Prostate gland (tissue), 2 donors: ENCODE measurements around the gene MAGI2.

Experiments
- POLR2A ChIP-seq: fragments of 450-650 bp; IDR thresholded peaks from one replicate; pipeline ENCODE4 v1.6.1; 2016; ENCODE audit warnings: antibody characterized with exemption, mild to moderate bottlenecking
- POLR2AphosphoS5 ChIP-seq: sonication (generic); formaldehyde crosslinking; IDR thresholded peaks from one replicate; pipeline ENCODE4 v1.6.1; 2017; ENCODE audit warnings: antibody characterized with exemption
- TF ChIP-seq, protein P1 (sequence below), 4 experiments: fragments of 200-600 bp in 2 of 4; fragments of 450-650 bp in 2 of 4; sonication (generic) in 2 of 4; IDR thresholded peaks; 1 replicate in 3 of 4; 2 replicates in 1 of 4; pipeline ENCODE4 v1.5.1; 2016 to 2019; ENCODE audit warnings: antibody characterized with exemption in 4 of 4, mild to moderate bottlenecking in 2 of 4, moderate library complexity in 2 of 4

DNA sequence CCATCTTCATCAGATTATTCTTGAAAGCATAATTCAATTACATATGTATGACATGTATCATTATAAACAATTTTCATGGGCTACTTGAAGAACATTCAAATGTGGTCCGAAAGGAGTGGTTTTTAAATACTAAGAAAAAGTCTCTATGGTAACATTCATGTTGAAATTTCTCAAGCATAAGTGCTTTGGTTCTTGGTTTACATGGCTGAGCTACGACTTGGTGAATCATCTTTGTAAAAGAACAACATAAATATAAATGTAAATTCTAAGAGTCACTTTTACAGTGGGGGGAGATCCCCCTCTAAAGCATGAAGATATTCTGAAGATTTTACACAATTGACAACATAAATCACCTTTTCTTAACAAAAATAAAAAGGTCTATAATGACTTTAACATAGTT lies 118.6 kb downstream of the MAGI2 start:
- TF ChIP-seq POLR2A, result no peak
- TF ChIP-seq, protein P1, sequence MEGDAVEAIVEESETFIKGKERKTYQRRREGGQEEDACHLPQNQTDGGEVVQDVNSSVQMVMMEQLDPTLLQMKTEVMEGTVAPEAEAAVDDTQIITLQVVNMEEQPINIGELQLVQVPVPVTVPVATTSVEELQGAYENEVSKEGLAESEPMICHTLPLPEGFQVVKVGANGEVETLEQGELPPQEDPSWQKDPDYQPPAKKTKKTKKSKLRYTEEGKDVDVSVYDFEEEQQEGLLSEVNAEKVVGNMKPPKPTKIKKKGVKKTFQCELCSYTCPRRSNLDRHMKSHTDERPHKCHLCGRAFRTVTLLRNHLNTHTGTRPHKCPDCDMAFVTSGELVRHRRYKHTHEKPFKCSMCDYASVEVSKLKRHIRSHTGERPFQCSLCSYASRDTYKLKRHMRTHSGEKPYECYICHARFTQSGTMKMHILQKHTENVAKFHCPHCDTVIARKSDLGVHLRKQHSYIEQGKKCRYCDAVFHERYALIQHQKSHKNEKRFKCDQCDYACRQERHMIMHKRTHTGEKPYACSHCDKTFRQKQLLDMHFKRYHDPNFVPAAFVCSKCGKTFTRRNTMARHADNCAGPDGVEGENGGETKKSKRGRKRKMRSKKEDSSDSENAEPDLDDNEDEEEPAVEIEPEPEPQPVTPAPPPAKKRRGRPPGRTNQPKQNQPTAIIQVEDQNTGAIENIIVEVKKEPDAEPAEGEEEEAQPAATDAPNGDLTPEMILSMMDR (IDR thresholded peaks at IDR 0.05), result no peak
- no peak for TF ChIP-seq POLR2AphosphoS5
